Stomach smooth muscle (tissue), 2 donors: ENCODE results near the gene GPANK1.

Experiments used
- H3K27ac ChIP-seq: one replicate; pipeline ENCODE4 v1.7.0; 2013; ENCODE audit warnings: mild to moderate bottlenecking, low read length, inconsistent platforms
- H3K27me3 ChIP-seq, 2 donors: one replicate each; pipeline ENCODE4 v1.7.0; 2013; ENCODE audit warnings: low read length in 2 of 2; ENCODE audit not compliant: insufficient read depth in 2 of 2, control insufficient read depth in 1 of 2
- H3K36me3 ChIP-seq, 2 donors: one replicate each; pipeline ENCODE4 v1.7.0; 2013; ENCODE audit warnings: low read length in 2 of 2; ENCODE audit not compliant: control insufficient read depth in 2 of 2, insufficient read depth in 2 of 2
- H3K4me1 ChIP-seq: one replicate; pipeline ENCODE4 v1.7.0; 2013; ENCODE audit warnings: low read length; ENCODE audit not compliant: control insufficient read depth, insufficient read depth
- H3K4me3 ChIP-seq, 2 donors: one replicate each; pipeline ENCODE4 v1.7.0; 2013; ENCODE audit warnings: low read length in 2 of 2
- H3K9ac ChIP-seq, 2 donors: one replicate each; pipeline ENCODE4 v1.7.0; 2013; ENCODE audit warnings: low read length in 2 of 2, mild to moderate bottlenecking in 1 of 2
- H3K9me3 ChIP-seq, 2 donors: one replicate each; pipeline ENCODE4 v1.7.0; 2013; ENCODE audit warnings: low read length in 2 of 2; ENCODE audit not compliant: control insufficient read depth in 2 of 2
- donor health status: healthy.
- donor health status: Pancreatic carcinoma.

The GPANK1 gene

GRCh38 chr6:31661262-31662123 lies 3.3 kb downstream of the GPANK1 start:
- peaks cover 0 to 17% of the 10 kb centered on the region in 2 donors for H3K36me3 ChIP-seq

DNA sequence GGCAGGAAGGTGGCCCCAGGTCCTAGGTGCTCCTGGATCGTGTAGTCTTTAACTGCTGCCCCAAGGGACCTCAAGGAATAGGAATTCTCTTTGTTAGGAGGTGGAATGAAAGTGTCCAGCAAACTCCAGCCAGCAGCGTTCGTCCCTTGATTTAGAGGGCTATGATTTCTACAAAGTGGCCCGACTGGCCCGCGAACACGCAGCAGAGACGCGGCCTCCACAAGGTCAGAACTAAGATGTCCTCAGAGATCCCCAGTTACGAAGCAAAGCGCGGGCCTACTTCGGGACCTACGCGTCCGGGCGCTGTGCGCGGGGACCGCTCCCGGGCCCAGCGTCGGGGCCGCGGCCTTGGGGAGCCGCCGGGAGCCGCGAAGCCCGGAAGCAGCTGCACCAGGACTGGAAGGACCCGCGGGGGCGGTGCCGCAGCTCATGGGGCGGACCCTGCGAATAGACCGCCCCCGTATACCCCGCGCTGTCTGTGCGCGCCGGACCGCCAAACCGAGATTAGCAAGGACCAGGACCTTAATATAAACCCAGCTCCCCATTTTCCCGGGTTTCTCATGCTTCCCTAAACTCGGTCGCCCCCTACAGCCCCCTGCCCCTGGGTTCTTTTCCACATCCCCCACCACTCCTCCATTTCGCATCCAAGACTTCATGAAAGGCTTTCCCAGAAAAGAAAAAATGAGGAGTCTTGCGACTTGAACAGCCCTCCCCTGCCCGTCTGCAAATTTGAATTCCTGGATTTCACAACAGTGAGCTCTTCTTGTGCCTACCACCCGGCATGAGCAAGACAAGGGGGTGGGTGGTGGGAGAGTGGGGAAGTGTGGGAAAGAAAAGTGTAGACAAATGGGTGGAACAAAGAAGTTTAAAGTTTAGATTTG lies 4.2 kb downstream of the GPANK1 start, which contains the start of gene C6orf47:
TSS of gene C6orf47 (minus strand) at position 398 of the 881 bp plus-strand sequence. CDS start 831 bp downstream, outside the sequence.
- H3K9ac ChIP-seq = peak within 1 kb of the TSS; percentile 93 to 98
- peaks cover 57% of the 10 kb centered on the region for H3K4me1 ChIP-seq
- peaks cover 0 to 20% of the 10 kb centered on the region in 2 donors for H3K36me3 ChIP-seq
- peak within 1 kb of the TSS; percentile 87 for H3K27ac ChIP-seq
- peak within 1 kb of the TSS; percentile 96 to 97 for H3K4me3 ChIP-seq
- H3K27me3 ChIP-seq = no peaks in the 10 kb centered on the region
- H3K9me3 ChIP-seq = no peaks in the 10 kb centered on the region

More at GRCh38 chr6:31661262-31662123, 3.3 kb downstream of the GPANK1 start:
- Histone ChIP-seq H3K9me3 (no peaks in the 10 kb centered on the region), H3K4me1 (peaks cover 59% of the 10 kb centered on the region), H3K9ac (peak overlapping the region; percentile 93 to 98), H3K27ac (peak overlapping the region; percentile 87), H3K4me3 (peak overlapping the region; percentile 96 to 97), H3K27me3 (no peaks in the 10 kb centered on the region)

GRCh38 chr6:31659649-31660380 lies 5.0 kb downstream of the GPANK1 start:
- H3K9me3 ChIP-seq = no peaks in the 10 kb centered on the region
- peaks cover 54% of the 10 kb centered on the region for H3K4me1 ChIP-seq
- peak overlapping the region; percentile 96 to 97 for H3K4me3 ChIP-seq
- H3K9ac ChIP-seq = peak overlapping the region; percentile 93 to 98
- H3K27ac ChIP-seq = peak overlapping the region; percentile 87
- no peaks in the 10 kb centered on the region for H3K27me3 ChIP-seq
- peaks cover 0 to 24% of the 10 kb centered on the region in 2 donors for H3K36me3 ChIP-seq

- Histone ChIP-seq H3K27ac (peak overlapping the region; percentile 87), H3K36me3 (peaks cover 0 to 24% of the 10 kb centered on the region in 2 donors), H3K9ac (peak overlapping the region; percentile 93 to 98), H3K9me3 (no peaks in the 10 kb centered on the region), H3K4me1 (peaks cover 50% of the 10 kb centered on the region), H3K27me3 (no peaks in the 10 kb centered on the region), H3K4me3 (peak overlapping the region; percentile 96 to 97)
Measured at GRCh38 chr6:31658983-31659648, 5.7 kb downstream of the GPANK1 start.

GRCh38 chr6:31658158-31658688 lies 6.6 kb downstream of the GPANK1 start:
- Histone ChIP-seq H3K36me3 (peaks cover 0 to 24% of the 10 kb centered on the region in 2 donors), H3K4me3 (peak overlapping the region in 1 of 2 donors; percentile 8), H3K27me3 (no peaks in the 10 kb centered on the region), H3K9me3 (no peaks in the 10 kb centered on the region), H3K4me1 (peaks cover 46% of the 10 kb centered on the region), H3K27ac (no peak overlapping the region), H3K9ac (peak overlapping the region; percentile 23 to 55)

DNA sequence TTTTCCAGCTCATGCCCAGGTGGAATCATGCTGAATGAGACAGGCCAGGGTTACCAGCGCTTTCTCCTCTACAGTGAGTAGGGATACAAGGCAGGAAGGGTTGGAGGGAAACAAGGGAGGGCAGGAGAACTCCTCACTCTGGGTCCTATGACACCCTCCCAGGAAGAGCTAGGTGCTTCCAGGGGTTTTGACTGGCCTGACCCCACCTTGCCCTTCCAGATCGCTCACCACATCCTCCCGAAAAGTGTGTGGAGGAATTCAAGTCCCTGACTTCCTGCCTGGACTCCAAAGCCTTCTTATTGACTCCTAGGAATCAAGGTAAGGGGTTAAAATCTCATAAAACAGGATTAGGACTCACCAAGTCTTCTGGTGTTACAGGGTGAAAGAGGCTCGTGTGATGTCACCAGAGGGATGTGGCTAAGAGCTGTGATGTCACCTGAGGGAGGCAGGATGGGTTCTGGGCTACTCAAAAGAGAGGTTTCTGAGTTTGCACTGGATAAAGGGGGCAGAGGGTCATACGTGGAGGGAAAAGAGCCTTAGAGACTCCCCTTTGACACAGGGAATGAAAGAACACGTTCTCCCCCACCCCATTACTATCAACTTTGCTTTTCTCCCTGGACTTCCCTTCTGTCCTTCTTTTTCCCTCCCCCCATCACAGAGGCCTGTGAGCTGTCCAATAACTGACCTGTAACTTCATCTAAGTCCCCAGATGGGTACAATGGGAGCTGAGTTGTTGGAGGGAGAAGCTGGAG lies 7.2 kb downstream of the GPANK1 start:
- peaks cover 0 to 24% of the 10 kb centered on the region in 2 donors for H3K36me3 ChIP-seq
- H3K9ac ChIP-seq = peak overlapping the region in 1 of 2 donors; percentile 23
- no peaks in the 10 kb centered on the region for H3K9me3 ChIP-seq
- no peak overlapping the region for H3K27ac ChIP-seq
- no peak overlapping the region for H3K4me3 ChIP-seq
- H3K27me3 ChIP-seq = no peaks in the 10 kb centered on the region
- H3K4me1 ChIP-seq = peaks cover 42% of the 10 kb centered on the region

DNA sequence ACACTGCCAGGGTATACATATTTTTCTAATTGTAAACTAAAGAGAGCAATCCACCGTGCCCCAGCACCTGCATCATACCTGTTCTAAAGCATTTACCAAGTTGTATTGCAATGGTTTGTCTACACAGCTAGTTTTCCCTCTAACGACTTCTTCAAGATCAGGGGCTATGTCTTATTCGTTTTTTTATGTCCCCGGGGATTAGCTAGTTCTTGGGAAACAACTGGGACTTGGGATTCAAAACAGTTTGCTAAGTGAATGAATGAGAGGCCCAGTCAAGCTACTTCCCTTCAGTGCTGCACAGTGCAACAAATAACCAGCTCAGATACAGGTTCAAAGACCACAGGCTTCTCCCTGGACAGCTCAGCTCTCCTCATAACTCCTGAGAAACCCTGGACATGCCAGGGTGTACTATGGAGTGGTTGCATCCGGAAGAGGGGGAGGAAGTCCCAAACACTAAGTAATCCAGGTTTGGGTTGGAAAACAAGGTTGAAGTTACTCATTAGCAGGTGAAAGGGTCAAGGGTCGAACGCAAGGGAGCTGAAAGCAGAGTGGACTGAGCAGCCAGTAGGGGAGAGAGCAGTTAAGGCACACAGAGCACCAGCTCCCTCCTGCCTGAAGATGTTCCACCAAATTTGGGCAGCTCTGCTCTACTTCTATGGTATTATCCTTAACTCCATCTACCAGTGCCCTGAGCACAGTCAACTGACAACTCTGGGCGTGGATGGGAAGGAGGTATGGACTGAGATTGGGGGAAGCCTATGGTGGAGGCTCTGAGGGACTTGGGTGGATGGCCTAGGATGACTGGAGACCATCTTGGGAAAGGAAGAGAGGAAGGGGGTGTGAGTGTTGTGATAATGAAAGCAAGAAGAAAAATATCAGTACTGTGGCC lies 9.2 kb downstream of the GPANK1 start, which contains the start of gene APOM:
TSS of gene APOM (plus strand) at position 546 of the 889 bp plus-strand sequence. CDS start at position 619, 73 bp downstream.
- Histone ChIP-seq H3K4me3 (no peak within 1 kb of the TSS), H3K9ac (no peak within 1 kb of the TSS), H3K27me3 (no peaks in the 10 kb centered on the region), H3K4me1 (peaks cover 44% of the 10 kb centered on the region), H3K27ac (no peak within 1 kb of the TSS), H3K9me3 (no peaks in the 10 kb centered on the region), H3K36me3 (peaks cover 0 to 16% of the 10 kb centered on the region in 2 donors)

DNA sequence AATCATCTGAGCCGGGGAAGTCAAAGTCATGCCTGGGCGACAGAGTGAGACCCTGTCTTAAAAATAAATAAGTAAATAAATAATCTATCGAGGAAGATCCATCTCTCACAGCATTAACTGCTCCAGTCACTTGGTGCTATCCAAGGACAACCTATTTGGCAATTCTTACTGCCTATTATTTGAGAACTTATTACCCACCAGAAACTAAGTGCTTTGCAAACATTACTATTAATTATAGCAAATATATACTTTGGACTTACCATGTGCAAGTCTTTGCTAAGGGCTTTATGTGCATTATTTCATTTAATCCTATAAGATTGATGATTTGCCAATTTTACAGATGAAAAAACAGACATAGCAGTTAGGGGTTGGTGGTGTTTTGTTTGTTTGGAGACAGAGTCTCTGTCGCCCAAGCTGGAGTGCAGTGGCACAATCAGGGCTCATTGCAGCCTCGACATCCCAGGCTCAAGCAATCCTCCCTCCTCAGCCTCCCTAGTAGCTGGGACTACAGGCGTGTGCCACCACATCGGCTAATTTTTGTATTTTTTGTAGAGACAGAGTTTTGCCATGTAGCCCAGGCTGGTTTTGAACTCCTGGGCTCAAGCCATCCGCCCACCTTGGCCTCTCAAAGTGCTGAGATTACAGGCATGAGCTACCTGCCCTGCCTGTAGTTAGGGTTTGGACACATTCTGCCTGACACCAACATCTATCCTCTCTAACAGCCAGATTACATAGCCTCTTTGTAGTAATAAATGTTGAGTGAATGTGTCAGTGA lies 10.0 kb downstream of the GPANK1 start:
- Histone ChIP-seq H3K27ac (no peak overlapping the region), H3K36me3 (peaks cover 0 to 16% of the 10 kb centered on the region in 2 donors), H3K4me3 (no peak overlapping the region), H3K27me3 (no peaks in the 10 kb centered on the region), H3K9ac (no peak overlapping the region), H3K9me3 (no peaks in the 10 kb centered on the region), H3K4me1 (peaks cover 40% of the 10 kb centered on the region)
